Thyroid gland (tissue), 4 donors: ENCODE results near the gene KCTD17.

Experiments
- POLR2A ChIP-seq, 2 donors: fragments of 450-650 bp; IDR thresholded peaks; one replicate each; pipeline ENCODE4 v1.6.1; 2017; ENCODE audit warnings: antibody characterized with exemption in 2 of 2, mild to moderate bottlenecking in 2 of 2, moderate library complexity in 1 of 2
- TF ChIP-seq, protein P1 (sequence below), 6 experiments: fragments of 200-600 bp in 3 of 6; fragments of 450-650 bp in 3 of 6; sonication (generic) in 3 of 6; IDR thresholded peaks; one replicate each; pipeline ENCODE4 v1.5.1; 2016 to 2019; ENCODE audit warnings: antibody characterized with exemption in 6 of 6, mild to moderate bottlenecking in 2 of 6, inconsistent platforms in 1 of 6, moderate library complexity in 1 of 6

DNA sequence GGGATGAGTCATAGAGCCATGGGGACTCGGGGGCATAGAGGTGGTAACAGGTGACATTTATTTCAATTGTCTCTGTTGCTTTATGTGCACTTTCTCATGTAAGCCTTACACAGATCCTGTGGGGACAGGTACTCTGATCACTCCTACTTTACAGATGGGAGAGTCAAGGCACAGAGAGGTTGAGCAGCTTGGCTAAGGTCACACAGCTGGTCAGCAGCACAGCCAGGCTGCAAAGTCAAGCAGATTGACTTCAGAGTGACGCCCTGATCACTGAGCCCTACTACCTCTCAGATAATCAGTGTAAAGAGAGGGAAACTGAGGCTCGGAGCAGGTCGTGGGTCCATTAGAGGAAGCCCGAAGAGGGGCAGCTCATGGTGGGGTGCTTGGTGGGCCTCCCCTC, 54.4 kb downstream of the KCTD17 start:
- TF ChIP-seq, protein P1, sequence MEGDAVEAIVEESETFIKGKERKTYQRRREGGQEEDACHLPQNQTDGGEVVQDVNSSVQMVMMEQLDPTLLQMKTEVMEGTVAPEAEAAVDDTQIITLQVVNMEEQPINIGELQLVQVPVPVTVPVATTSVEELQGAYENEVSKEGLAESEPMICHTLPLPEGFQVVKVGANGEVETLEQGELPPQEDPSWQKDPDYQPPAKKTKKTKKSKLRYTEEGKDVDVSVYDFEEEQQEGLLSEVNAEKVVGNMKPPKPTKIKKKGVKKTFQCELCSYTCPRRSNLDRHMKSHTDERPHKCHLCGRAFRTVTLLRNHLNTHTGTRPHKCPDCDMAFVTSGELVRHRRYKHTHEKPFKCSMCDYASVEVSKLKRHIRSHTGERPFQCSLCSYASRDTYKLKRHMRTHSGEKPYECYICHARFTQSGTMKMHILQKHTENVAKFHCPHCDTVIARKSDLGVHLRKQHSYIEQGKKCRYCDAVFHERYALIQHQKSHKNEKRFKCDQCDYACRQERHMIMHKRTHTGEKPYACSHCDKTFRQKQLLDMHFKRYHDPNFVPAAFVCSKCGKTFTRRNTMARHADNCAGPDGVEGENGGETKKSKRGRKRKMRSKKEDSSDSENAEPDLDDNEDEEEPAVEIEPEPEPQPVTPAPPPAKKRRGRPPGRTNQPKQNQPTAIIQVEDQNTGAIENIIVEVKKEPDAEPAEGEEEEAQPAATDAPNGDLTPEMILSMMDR (IDR thresholded peaks at IDR 0.05): no peak
- no peak for TF ChIP-seq POLR2A (IDR thresholded peaks at IDR 0.05)
